Stimulated activated CD4-positive, alpha-beta T cell treated with anti-CD3 and anti-CD28 coated beads, Interleukin-4, amount 100 ng/mL, for 24 hours (primary cell): Measurements from ENCODE around the gene MXD3.
"Not testable (repeated sequence)": the region's sequence is repeated elsewhere in the genome, so short reads cannot be mapped to it uniquely, and the experiment has no call there.

ENCODE experiments used
- DNase-seq: peaks from one replicate; pipeline ENCODE4 v3.0.0-alpha.2; 2020

Gene MXD3, protein sequence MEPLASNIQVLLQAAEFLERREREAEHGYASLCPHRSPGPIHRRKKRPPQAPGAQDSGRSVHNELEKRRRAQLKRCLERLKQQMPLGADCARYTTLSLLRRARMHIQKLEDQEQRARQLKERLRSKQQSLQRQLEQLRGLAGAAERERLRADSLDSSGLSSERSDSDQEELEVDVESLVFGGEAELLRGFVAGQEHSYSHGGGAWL

DNA sequence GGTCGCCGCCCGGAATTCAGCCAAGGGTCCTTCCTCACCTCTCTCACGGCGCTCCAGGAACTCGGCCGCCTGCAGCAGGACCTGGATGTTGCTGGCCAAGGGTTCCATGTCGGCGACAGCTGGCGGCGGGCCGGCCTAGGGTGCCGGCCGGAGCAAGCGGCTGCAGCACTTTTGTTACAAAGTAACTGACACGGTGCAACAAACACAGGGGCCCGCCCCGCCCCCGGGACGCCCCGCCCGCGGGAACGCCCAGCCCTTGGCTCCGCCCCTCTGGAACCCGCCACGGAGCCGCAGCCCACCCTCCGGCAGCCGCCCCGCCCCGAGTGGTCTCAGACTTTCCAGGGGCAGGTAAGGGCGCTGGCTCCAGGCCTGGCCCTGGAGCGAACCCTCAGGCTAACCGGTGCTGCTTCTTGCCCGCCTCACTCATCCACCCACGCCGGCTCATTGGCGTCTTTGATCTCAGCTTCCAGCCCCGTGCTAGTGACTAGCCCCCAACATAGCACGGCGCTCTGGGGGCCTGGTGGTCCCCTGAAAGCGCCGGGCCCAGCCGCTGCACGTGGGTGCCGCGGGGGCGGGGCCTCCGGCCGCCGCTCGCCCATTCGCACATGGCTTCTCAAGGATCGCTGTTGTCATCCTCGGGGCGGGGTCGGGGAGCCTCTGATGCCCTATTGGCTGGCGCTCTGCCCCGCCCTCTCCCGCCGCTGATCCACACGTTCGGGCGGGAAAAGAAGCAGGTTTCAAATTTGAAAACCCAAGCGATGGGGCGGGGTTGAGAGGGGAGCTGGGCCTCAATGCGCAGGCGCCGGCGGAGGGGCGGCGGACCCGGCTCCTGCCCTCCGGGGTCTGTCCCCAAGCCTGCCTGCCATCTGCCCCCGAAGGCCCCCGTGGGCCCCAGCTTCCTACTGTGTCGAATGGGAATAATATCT lies at the start of gene MXD3:
MXD3 (minus strand) TSS at position 176 of the 926 bp plus-strand sequence; CDS start at position 108, 68 bp downstream.
- DNase-seq, result peak; percentile 97

DNA sequence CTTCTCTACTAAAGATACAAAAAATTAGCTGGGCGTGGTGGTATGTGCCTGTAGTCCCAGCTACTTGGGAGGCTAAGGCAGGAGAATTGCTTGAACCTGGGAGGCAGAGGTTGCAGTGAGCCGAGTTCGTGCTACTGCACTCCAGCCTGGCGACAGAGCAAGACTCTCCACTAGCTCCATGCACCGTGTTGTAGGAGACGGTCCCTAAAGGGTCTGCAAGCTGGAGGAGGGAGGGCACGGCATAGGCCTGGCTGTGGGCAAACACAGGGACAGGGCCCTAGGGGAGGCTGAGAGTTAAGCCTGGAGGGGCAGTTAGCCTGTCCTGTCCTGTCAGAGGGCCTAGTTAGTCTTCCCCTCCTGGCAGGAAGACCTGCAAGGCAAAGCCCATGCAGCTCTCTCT lies 49.0 kb upstream of the MXD3 start:
- DNase-seq, result not testable (repeated sequence)

DNA sequence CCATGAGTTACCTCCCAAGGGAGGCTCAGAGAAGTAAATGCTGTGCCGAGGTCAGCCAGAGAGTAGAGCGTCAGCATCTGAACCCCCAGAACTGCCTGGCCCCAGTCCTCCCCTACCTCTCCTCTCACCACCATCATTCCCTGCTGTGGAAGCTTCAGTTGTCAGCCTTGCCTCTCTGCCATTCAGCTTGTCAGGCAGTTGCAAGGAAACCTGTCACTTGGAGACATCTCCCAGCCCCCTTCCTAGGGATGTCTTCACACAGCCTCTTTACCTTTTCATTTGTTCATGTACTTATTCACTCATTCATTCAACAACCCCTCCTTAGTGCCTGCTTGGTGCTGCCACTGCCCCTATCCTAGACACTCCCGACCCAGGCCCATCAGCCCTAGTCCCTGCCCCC lies 48.2 kb upstream of the MXD3 start:
- no peak for DNase-seq

DNA sequence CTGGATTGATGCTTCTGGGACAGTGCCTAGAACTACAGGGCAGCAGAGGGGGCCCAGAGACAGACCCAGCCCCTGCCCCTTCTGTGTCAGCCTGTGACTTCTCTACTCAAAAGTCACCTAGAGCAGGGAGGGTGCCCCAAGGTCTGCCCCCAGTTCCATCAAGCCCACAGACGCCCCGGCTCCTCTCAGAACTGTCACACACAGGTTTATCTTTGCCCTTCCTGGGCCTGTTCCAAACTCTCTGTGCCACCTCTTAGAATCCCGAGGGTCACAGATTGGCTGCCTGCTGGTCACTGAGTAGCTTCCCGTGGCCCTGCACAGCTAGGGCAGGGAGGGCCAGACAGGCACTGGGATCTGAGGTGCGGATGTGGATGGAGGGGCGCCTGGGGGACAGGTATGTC lies 47.8 kb upstream of the MXD3 start:
- no peak for DNase-seq

DNA sequence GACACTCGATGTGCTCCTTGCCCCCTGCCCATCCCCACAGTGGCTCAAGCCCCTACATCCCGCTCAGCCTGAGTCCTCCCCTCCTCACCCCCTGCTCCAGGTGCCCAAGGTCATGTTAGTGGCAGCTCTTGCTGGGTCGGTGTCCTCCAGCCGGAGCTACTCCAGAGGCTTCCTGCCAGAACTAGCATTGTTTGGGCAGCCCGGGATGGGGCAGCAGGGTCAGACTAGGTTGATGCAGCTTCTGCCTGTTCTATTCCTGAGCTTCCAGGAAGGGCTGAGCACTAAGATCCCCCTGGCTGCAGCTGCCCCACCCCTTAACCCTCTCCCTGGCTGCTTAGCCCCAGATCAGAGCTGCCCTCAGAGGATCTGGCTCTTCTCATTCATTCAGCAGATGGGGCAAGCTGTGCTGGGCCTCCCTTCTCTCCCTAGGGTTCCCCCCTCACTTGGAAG lies 46.7 kb upstream of the MXD3 start:
- DNase-seq, result no peak

DNA sequence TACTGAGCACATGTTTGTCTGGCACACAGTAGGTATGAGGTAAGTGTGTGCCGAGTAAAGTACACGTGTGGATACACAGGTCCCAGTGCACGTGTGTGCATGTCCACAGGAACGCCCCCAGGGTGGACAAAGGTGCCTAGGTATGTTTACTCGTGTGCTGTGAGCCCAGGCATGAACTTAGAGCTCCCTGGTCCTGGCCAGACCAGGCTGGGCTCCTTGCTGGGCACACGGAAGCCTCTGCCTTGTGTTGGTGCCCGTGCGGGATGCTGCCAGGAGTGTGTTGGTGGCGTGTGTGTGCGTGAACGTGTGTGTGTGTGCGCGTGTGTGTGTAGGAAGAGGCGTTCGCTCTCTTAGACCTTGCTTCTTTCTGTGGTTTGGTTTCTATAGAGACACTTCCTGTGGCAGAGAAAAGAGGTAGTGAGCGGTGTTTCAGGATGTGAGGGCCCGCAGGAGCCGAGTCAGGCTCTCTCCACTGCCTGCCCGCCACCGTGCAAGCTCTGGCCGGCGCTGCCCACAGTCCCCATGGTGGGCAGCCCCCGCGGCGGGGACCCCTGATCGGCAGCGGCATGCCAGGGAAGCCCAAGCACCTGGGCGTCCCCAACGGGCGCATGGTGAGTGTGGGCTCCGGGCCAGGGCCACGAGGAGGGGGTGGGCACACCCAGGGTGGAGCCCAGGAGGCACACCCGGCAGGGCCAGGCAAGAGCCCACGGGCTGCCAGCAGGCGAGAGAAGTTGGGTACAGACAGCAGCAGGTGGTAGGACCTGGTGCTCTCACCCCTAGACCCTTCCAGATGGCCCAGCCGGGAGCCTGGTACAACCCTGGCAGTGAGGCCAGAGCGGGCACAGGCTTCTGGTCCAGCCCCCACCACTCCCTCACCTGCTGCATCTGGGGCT lies 46.0 kb upstream of the MXD3 start, which contains the start of gene RGS14:
RGS14 (plus strand) TSS at position 466 of the 893 bp plus-strand sequence; CDS start at position 567, 101 bp downstream.
- DNase-seq, result peak; percentile 72

DNA sequence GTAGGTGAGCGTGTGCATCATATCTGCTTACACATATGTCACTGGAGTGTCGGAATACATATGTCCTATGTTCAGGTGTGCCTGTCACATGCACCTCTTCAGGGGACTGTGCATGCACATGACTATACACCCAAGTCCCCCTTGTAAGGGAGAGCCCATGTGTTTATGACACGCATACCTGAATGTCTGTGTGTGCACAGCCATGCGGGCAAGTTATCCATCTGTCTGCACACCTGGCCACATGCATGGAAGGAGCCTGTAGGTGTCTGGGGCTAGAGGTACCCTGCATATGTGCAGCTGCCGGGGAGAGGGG lies 45.4 kb upstream of the MXD3 start:
- no peak for DNase-seq

DNA sequence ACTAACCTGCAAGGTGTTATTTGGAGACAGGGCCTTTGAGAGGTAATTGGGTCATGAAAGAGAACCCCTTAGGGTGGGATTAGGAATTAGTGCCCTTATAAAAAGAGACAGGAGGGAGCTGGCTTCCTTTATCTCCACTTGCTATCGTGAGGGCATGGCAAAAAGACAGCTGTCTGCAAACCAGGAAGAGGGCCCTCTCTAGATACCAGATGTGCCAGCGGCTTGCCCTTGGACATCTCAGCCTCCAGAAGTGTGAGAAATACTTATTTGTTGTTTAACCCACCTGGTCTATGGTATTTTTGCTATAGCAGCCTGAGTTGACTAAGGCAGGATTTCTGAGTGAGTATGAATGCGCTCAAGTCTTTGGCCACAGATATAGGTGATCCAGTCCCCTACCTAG lies 45.0 kb upstream of the MXD3 start:
- no peak for DNase-seq

DNA sequence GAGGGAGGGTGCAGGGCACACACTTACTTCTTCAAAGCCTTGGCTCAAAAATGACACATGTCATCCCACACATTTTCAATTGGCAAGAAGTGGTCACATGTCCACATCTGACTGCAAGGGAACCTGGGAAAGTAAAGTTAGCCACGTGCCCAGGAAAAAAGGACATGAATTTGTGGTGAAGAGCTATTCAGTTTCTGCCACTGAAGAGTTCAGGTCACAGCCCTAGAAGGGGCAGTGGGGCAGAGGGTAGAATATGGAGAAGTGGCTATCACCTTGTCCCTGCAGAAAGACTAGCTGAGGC lies 44.1 kb upstream of the MXD3 start:
- no peak for DNase-seq

DNA sequence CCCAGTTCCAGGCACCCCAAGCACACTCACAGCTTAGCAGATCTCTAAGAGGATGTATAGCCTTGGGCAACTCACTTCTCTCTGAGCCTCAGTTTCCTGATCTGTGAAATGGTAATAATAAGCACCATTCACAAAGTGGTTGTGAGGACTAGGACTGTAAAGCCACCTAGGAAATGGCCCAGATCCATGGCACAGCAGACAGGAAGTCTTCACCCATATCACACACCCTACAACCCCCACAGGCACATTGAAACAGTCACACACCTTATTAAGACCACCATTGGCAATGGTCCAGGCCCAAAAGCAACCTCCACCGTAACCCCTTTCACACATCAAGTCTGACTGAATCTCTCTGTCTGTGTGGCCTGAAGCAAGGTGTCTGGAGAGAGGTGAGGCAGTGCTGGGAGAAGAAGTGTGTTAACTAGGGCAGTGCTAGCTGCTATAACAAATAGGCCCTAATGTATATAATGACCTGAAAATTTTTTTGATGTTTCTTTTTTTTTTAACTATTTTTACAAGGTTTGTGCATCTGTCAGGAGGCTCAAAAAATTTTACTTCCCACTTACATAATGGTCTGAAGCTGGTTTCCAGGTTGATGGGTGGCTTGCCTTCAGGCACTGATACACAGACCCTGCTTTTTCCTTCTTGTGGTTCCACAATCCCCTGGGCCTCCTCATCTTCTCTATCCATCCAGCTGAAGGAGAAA lies 43.6 kb upstream of the MXD3 start:
- DNase-seq, result no peak

DNA sequence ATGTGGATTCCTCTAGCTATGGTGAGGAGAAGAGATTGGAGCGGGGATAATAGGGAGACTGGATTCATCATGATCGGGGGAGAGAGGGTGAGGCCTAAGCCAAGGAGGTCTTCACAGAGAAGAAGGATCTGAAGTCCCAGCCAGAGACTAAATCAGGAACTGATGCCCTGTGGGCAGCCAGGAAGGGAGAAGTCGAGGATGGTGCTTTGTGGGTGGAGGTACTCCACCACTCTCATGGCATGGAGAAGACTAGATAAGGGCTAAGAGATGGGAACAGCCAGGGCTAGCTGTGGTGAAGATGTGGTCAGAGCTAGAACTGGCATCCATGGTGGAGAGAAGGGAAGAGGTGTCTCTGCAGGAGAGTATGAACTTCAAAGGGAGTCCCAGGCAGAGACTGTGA lies 43.0 kb upstream of the MXD3 start:
- DNase-seq, result no peak

DNA sequence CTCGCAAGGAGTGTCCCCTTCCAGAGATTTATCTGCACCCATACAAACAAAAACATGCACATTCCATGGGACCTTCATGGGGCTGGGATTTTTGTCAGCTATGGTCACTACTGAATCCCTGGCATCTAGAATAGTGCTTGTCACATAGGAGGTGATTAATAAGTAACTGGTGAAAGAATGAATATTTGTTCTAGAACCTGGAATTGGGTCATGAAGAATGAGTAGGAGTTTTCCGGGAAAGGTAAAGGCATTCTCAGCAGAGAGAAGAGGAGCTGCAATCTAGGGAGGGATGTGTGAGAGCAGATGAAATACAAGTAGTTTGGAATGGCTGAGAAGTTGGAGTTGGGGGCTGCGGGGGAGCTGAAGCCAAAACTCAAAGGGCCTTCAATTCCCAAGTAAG lies 42.6 kb upstream of the MXD3 start:
- no peak for DNase-seq

DNA sequence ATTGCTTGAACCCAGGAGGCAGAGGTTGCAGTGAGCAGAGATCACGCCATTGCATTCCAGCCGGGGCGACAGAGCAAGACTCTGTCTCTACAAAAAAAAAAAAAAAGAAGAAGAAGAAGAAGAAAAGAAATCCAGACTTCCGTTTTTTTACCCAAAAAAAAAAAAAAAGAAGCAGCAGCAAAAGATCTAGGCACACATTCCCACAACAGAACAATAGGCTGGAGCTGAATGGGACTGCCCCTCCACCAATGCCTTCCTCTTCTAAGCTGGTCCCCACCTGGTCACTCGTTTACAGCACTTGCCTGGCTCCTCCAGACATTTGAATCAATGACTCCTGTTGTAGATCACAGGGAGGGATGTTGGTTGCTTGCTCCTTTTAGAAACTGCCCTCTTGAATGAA lies 41.4 kb upstream of the MXD3 start:
- DNase-seq, result no peak

DNA sequence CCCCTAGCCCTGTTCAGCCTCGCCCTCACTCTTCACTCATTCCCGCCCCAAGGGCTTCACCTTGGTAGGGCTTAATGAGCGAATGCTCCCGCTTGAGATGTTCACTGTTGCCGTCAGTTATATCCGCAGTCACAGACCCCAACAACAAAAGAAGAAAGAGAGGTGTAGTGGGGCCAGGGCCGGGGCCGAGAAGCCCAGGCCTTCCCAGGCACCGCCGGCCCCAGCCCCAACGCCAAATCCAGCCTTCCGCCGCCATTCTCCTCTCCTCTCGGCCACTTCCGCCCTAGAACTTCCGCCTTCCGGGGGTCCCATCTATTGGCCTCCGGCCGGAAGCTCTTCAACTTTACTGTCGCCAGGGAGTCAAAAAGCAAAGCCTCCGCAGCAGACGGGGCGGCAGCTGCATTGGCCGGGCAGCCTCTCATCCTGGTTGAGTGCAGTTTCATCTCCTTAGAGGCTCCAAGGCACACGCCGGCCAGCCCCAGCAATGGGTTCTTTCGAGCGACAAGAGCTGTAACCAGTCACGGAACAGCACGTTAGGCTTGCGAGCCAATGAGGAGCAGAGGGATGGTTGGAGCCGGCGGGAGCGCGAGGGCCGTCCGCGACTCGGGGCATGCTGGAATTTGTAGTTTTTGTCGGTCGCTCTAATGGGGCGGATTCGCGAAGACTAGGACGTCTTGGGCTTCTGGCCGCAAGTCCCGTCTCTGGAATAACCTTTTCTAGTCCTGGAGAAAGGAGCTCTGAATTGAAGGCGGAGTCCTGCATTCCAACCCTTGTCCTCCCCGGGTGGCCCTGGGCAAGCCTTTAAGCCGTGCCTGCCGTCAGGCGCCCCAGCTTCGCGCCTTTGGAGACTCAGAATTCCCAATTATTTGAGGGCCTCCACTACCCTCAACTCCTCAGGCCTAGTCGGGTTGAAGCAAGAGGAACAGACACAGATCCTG lies 40.0 kb upstream of the MXD3 start, which contains the start of gene LMAN2:
LMAN2 (minus strand) TSS at position 277 of the 938 bp plus-strand sequence; CDS start at position 256, 21 bp downstream.
- DNase-seq, result peak; percentile 92

DNA sequence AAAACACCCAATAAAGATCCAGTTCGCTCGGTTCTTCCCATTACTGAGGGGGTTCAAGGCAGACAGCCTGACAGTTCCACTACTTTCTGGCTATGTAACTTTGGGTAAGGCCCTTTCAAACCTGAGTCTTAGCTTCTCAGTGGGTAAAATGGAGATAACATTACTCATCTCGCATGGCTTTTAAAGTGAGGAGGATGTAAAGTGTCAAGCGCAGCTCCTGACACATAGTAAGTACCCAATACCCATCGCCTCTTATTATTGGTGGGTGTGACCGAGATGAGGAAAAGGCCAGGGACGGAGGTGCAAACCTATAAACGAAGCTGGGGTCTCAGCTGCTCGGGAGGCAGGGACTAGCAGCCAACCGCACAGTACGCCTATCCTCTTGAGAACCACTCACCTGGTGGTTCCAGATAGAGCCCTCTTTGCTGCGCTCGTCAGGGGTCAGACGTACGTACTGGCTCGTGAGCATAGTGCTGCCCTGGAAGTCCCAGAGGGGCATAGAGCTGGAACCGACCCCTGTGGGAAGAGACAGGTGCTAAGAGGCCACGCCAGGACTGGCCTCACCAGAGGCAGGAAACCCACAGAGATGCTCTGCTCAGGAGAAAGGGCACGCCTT lies 39.2 kb upstream of the MXD3 start:
- DNase-seq, result no peak

DNA sequence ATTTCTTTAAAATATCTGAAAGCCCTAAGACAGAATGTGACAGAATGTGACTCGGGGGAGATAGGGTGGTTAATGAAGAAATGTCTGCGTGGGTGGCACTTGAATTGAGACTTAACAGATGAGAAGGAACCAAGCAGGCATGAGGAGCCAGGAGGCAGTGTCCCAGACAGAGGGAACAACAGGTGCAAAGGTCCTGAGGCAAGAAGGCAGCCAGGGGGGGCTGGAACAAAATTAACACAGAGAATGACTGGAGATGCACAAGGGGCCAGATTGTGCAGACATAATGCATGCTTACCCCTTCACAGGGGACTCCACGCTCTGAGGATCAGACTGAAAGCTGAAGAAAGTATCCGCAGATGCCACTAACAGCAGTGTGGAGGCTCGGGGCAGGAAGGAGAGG lies 38.1 kb upstream of the MXD3 start:
- no peak for DNase-seq

DNA sequence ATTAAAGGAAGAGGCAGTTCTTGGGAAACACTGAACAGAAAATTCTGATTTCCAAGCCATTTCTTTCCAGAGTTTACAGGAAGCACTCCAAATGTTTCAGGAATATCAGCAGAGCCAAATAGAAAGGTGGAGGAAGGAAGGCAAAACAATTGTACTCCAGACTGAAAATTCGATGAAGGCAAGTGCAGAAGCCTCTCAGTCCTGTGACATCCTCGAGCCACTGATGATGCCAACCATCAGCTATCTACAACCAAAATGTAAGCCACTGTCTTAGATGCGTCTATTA lies 37.6 kb upstream of the MXD3 start:
- no peak for DNase-seq

DNA sequence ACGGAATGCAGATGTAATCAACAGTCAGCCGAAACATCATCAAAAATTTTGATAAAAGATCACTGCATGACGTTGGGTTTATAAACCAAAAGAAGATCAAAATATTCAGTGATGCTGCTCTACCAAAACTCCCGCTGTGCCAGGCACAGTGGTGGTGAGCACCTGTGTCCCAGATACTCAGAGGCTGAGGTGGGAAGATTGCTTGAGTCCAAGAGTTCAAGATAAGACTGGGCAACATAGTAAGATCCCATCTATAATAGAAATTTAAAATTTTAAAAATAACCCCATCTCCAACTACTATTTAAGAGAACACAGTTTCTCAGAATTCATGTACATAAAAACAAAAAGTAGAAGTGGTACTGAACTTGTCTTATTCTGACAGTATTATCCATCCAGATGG lies 36.0 kb upstream of the MXD3 start:
- DNase-seq, result no peak

DNA sequence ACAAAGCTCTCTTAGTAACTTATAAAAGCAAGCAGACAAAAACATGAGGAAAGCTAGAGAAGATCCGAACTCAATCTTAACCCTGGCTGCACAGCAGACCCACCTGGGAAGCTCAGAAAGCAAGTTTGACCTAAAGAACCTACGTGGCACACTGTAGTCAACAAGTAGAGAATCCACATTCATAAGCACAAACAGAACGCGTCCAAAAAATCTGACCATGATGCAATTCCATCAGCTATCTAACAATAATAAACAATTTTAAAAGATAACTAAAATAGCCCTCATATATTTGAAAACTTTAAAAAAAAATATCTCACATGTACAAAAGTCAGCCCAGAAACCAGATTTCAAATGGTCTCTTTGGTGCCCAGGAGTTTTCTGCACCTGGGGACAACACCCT lies 35.1 kb upstream of the MXD3 start:
- DNase-seq, result no peak

DNA sequence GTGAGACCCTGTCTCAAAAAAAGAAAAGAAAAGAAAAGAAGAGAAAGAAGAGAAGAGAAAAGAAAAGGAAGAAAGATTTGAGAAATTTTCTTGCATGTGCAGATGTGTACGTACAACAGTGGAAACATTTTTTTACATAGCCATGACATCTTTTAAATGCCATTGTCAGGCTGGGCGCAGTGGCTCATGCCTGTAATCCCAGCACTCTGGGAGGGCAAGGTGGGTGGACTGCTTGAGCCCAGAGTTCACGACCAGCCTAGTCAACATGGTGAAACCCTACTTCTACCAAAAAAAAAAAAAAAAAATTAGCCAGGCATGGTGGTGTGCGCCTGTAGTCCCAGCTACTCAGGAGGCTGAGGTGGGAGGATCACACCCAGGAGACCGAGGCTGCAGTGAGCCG lies 33.2 kb upstream of the MXD3 start:
- DNase-seq, result no peak

DNA sequence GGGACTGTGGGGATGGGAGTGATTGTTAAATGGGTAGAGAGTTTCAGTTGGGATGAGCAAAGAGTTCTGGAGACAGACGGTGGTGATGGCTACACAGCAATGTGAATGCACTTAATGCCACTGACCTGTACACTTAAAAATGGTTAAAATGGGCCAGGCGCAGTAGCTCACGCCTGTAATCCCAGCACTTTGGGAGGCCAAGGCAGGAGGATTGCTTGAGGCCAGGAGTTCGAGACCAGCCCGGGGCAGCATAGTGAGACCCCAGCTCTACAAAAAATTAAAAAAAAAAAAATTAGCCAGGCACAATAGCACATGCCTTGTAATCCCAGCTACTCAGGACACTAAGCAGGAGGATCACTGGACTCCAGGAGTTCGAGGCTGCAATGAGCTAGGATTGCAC lies 32.1 kb upstream of the MXD3 start:
- DNase-seq, result no peak
